ENCODE data around the gene SLTM.
"Not testable (repeated sequence)": the region's sequence is repeated elsewhere in the genome, so short reads cannot be mapped to it uniquely, and the experiment has no call there.

- TF ChIP-seq POLR2AphosphoS5 (IDR thresholded peaks at IDR 0.05; ENCODE audit: borderline replicate concordance, low read depth, low read length); EZH2 (IDR thresholded peaks at IDR 0.05); FOXP2 (optimal IDR thresholded peaks at IDR 0.05; ENCODE audit: control extremely low read depth, extremely low read length, insufficient read depth): not testable (repeated sequence)
Measured at GRCh38 chr15:58934974-58935373, 1.5 kb upstream of the SLTM start.
